Pulmonary artery endothelial cell (primary cell): ENCODE data around the gene CER1. TPM values are rescaled to one million over a fixed set of nuclear protein-coding genes. Genes with fewer than 3 reads are reported as not detected.

Experiments used
- DNase-seq: peaks from one replicate; pipeline ENCODE4 v3.0.0-alpha.2; 2011; ENCODE audit warnings: low read depth, low spot score
- total RNA-seq: library from RNA; depleted of rRNA; stranded (reverse); fragments of >200 nt; gene quantifications from 2 replicates; pipeline ENCODE4 v1.2.3, GENCODE V29; 2014

The CER1 gene, protein sequence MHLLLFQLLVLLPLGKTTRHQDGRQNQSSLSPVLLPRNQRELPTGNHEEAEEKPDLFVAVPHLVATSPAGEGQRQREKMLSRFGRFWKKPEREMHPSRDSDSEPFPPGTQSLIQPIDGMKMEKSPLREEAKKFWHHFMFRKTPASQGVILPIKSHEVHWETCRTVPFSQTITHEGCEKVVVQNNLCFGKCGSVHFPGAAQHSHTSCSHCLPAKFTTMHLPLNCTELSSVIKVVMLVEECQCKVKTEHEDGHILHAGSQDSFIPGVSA
- not detected in 2 replicates for total RNA-seq

DNA sequence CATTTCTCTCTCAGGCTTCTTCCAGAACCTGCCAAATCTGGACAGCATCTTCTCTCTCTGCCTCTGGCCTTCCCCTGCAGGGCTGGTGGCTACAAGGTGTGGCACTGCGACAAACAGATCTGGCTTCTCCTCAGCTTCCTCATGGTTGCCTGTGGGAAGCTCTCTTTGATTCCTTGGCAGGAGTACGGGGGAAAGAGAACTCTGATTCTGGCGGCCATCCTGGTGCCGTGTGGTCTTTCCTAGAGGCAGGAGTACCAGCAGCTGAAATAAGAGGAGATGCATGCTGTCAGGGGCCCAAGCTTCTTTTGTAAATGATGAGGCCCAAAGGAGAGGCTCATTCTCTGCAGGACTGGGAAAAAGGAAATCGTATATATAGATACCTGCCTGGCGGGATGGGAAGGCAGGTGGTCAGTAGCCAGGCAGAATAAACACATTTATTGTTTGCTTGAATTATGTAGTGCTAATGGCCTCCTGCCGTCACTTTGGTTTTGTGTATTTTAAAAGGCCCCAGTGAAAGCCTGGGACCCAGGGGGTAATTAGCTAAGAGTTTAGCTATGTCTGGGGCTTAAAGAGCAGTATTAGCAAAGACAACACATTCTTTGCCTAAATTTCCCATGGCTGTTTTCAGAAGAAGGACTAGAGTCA lies at the start of gene CER1:
Gene CER1 (minus strand): TSS at position 343 of the 645 bp plus-strand sequence. CDS start 61 bp downstream, at position 282.
- DNase-seq = no peak

DNA sequence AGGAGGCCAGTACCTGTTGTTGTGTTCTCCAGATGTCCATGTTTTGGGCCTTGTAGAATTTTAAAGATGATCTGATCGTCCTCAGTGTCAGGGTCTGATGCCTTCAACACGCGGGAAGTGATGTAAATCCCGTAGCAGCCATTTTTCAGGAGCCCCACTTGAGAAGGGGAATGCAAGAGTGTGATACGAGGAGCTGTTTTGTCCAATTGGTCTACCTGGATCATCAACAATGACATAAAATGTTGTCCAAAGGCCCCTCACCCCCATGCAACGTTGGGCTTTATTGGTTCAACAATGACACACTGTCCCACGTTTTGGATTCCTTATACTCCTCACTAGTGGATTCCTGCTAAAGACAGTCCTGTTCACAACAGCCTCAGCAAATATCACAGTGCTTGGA lies 48.1 kb upstream of the CER1 start:
- no peak for DNase-seq

DNA sequence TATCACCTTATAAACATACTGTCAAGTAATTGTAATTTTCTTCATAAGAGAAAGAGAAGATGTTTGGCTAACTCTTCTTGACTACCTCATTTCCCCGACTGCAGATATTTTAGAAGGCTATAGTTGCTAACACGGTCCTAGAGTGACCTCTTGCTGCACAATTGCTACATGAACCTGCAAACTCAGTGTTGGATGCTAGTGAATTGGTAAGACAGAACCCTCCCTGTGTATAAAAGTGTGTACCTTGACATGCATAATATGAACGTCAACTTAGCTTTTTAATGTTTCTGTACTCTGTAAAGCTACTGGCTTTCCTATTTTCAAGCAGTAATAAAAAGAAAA lies 46.7 kb upstream of the CER1 start:
- DNase-seq = peak; percentile 17

DNA sequence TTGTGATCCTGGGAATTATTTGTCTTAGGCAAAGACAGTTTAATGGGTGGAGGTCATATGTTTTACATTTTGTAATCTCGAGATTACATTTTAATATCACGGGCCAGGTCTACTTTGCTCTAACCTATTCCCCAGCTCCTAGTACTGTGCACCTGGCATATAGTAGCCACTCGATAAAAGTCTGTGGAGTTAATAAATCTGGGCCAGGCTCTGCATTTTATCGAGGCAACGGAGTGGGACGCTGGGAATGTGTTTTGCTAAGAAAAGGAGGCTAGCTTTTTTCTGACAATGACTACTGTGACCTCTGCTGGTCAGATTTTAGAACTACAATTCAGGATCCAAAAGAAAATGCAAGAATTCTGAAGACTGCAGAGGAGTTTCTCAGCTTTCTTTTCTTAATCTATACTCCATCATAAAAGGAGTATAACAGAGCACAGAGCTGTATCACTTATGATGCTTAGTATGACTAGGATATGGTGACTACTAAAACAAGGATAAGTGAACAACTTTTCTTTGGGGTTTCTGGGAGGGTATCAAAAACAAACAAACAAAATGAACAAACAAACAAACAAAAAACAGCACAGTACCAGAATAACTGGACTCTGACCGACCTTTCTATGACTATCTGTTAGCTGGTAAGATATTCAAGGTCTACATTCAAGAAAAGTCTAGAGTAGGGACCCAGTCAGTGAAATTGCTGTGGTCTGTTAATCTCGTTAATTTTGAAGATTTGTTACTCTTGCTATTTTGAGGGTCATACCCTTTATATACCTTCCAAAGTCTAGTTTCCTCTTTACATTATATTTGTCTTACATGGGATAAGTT lies 46.1 kb upstream of the CER1 start:
- DNase-seq = peak; percentile 39

DNA sequence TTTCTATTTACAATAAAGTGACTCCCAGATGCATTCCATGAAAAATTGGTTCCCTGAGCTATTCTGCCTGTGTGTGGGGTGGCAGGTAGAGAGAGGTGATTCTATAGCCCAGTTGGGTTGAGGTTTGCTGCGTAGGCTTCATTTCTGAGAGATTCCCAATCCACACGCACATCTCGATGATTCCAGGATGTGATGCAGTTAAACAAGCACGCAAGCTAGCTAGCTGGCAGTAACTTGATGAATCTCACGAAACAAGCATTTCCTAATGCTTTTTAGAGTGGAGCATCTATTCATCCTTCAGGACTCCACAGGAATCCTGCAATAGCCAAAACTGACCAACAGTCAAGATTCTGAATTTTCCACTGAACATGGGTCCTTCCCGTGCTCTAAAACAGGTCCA lies 43.8 kb upstream of the CER1 start:
- no peak for DNase-seq

DNA sequence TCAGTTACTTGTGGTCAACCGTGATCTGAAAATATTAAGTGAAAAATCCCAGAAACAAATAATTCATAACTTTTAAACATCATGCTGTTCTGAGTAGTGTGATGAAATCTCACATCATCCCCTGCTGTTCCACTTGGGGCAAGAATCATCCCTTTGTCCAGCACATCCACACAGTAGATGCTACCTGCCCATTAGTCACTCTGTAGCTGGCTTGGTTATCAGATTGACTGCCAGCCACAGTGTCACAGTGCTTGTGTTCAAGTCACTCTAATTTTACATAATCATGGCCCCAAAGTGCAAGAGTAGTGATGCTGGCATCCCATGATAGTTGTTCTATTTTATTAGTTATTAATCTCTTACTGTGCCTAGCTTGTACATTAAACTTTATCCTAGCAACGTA lies 39.1 kb upstream of the CER1 start:
- DNase-seq = no peak

DNA sequence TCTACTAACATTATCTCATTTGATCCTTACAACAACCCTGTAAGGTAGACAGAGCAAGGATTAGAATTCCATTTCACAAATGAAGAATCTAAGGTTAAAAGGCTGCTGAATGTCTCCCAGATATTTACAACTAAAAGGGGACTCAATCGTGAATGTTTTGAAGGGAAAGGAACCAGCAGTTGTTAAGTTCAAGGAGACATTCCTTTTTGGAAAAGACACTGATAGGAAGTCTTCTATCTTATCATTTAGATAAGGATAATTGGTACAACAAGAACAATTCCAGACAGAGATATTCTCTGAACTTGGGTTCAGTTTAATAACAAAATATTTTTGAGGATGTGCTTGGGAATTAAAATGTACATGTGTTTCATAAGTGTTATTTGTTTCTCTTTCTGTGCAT lies 37.5 kb upstream of the CER1 start:
- DNase-seq = no peak

DNA sequence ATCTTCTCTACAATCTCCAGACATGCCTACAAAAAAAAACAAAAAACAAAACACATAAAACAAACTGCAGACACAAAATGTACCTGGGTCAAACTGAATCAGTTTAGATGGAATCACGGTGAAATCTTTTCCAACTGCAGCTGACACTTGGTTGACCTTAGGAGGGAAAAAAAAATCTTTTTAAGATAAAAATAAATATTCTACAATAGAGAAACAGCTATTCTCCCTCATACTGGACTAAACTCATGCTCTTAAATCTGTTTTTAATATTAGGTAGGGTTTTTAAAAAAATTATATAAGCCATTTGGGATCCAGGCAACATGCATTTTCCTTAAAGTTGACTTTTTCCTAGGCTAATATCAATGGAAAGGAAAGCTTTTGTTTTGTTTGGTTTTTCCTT lies 33.8 kb upstream of the CER1 start:
- DNase-seq = no peak

DNA sequence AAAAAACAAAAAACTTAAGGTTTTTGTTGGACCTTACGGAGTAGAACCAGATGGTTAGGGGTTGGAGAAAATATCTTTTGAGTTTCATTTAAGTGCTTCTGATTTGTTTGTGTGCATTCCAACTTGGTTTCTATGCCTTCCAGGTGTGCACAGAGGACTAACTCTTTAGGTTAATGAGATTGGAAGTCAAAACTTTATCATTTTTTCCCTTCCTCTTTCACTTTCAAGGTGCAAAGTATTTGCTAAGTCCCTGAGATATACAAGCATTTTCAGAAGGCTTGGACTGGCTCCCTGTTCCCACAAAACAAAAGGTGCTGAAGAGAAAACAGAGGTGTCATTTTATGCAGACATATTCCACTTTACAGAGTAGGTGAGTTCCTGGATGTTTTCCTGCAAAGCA lies 30.3 kb upstream of the CER1 start:
- no peak for DNase-seq

DNA sequence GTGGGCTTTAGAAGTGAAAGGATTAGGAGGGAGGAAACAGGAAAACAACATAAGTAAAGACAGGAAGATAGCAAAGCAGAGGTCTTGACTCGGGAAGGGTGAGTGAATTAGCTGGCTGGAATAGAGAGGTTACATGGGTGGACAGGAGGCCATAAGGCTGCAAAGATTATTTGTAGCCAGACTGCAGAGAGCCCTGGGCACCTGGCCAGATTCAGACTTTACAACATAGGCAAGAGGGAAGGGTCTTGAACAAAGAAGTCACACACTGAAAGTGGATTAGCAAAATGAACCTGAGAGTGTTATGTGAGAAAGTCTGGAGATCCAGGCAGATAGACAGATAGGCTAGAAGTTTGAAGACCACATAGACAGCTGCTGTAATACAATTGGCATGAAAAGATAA lies 29.7 kb upstream of the CER1 start:
- DNase-seq = peak; percentile 91

DNA sequence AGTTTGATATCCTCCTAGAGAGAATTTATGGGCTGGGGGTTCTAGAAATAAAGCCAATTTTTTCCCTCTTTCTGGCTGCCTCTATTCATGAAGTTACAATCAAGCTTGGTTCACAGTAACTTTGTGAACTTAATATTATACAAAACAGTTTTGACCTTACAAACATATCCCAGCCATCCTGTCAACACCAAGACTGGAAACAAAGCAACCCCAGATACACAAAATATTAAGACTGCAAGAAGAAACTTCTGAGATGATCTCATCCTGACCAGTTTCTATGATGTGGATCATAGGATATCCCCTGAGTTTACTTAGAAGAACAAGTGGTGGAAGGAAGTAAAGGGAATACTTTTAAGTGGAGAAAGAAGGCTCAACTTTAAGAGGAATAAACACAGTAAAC lies 28.3 kb upstream of the CER1 start:
- DNase-seq = peak; percentile 54

DNA sequence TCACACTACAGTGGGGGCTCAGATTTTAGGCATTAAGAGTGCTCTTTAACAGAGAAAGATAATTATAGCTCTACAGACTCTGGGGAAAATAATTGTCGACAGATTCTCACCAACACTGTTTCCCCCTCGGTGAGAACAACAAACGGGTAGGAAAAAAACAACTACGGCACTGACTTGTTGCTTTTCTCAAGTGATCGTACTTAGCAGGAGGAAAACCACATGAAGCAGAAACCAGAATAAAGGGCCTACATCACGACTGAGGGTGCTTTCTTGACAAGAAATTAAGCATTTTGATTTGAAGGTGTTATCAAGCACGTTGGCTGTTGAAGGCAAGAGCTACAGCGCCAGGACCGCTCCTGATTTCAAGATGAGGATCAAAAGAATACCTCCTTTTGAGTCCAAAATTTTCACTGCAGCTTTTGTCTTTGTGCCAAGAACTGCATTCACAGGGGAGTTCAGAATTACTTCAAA lies 27.2 kb upstream of the CER1 start:
- DNase-seq = no peak

DNA sequence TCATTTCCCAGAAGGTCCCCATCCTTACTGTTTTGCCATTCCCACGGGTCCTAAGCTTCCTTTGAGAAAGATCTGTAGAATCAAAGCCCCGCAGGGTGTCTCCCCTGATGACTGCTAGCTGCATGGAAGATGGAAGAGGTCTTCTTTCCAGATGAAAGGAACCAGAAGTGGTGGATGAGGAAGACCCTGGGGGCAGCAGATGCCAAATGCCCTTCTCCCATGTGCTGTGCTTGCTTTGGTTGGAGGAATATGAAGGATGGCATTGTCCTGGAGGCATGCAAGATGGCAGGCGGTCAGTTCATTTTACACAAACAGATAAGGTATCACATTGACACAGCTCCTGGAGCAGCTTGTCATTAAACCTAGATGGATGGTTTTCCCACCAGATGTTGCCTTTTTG lies 25.8 kb upstream of the CER1 start:
- DNase-seq = no peak

DNA sequence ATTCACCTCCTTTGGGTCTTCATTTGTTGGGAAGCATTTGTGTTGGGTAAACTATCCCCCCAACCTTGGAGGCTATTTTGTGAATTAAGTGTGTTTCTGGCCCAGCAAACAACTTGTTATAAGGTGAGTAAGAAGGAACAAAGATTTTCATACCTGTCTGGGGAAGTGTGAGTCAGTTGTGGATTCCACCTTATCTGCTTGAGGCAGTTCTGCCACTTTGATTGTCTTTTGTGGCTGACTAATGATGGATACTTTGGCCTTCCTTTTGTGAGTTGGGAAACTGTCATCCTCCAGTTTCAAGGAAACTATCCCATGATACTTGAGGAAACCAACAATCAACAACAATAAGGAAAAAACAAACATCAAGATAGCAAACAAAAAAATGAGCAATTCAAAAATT lies 24.6 kb upstream of the CER1 start:
- DNase-seq = no peak

DNA sequence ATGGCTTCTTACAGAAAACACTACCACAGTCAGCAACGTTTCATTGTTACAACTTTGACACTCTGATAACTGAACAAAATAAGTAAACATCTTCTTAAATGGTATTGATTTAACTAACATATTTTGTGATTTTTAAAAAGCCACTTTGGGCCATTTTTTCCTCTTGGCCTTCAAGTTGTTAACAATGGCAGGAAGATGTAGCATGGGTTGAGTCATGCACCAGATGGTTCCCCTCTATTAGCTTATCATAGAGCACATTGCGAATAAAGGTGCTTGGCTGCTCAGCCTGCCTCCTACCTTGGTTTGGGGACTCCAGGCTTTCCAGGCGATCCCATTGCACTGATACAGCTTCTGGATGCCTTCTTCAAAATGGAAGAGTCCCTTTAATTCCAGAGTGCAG lies 24.1 kb upstream of the CER1 start:
- peak; percentile 80 for DNase-seq

DNA sequence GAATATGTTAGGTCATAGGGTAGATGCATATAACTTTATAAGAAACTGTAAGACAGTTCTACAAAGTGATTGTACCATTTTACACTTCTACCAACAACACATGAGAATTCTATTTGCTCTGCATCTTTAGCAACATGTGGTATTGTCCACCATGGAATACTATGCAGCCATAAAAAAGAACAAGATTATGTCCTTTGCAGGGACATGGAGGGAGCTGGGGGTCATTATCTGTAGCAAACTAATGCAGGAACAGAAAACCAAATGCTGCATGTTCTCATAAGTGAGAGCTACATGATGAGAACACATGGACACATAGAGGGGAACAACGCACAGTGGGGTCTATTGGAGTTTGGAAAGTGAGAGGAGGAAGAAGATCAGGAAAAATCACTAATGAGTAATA lies 22.2 kb upstream of the CER1 start:
- no peak for DNase-seq

DNA sequence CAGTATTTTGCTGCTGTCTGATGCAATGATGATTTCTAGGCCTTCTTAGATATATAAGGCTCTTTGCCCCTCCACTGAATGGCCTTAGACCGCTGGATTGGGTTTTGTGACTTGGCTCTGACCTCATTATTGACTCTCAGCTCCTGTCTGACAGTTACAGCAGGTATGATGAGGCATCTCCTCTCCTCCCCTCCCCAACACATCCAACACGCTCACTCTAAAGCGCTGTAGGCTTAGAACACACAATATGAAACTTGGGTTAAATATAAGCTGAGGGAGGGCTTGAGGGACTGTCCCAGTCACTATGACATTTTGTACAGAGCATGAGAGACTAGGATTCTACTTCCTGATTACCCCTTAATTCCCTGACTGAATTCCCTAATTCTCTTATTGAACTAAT lies 18.8 kb upstream of the CER1 start:
- no peak for DNase-seq

DNA sequence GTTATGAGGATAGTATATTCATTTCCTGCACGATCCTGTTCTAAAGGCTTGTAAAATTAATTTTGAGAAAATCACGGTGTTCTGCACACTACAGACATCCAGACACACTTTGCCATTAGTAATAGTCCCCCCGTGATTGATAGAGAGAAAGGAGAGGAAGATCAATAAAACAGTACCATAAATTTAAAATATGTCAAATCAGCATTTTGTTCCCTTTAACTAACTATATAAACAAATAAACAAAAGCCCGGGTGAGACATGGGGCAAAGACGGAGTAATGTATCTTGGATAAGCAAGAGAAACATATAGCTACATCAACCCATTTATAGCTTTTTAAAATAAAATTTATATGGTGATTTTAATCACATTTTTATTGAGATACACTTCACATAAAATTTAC lies 10.6 kb upstream of the CER1 start:
- DNase-seq = no peak

DNA sequence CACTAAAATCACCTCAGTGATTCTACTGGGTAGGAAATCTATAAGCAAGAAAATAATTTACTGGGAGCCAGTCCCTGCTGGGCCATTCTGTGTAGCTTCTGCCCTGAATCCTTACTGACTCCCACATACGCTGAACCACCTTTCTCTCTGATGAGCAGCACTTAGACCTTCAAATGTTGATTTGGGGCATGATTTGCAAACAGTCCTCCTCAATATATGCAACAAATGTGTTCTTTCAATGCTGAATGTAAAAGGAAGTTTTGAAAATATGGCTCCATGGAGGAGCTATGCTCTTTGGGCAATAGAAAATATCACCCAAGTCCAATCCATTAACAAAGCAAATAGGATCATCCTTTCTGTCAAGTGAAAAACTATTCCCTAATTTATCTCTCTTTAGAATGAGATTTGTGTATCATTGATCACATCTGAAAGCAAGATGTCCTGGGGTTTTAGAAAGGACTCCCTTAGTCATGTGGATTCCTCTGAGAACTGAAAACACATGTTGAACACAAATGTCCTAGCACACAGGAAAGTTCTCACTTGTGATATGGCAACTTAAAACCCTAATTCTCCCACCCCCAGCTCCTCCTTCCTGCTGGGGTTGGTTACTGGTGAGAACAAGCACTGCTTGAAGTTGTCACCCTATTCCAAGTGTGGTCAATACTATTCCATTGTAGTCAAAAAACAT lies 8.9 kb upstream of the CER1 start:
- no peak for DNase-seq

DNA sequence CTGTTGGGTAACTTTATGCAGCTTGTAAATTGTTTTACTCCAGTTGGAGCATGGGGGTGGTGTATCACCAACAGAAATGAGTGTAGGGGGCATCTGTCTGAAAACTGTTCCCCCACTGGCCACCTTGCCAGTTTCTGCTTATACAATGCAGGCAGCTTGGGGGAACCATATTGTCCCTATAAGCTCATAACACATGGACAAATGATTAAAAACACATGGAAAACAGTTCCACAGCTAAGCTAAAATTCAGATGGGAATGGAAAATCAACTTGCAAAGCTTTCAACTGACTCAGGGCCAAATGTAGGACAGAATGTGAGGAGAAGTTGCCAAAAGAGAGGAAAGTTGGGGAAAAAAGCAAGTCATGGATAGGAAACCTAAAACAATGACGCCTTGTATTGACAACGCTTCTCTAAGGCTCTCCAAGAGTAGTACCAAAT lies 7.9 kb upstream of the CER1 start:
- DNase-seq = no peak

DNA sequence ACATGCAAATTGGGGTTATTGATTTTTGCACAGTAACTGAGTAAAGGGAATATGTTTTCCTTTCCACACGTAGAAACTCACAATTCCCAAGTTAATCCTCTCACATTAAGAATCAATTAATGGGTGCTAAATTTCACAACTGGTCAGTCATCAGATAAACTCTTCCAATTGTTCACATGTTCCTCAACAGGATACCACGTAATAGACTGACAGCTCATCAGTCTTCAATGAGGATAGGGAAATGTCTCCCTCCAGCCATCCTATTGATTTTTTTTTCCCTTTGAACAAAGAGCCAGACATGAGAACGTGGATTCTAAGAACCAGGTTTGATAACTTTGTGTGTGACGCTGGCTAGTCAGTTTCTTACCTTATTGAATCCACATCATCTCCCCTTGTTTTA lies 768 bp upstream of the CER1 start:
- DNase-seq = no peak
